CD4-positive, alpha-beta T cell treated with Interleukin-12 subunit alpha and Interleukin-12 subunit beta, for 1 hour (primary cell): ENCODE measurements around the gene AP1G2.
"Not testable (repeated sequence)": the region's sequence is repeated elsewhere in the genome, so short reads cannot be mapped to it uniquely, and the experiment has no call there.

Experiments
- DNase-seq: peaks from one replicate; pipeline ENCODE4 v3.0.0-alpha.2; 2020

Gene AP1G2

GRCh38 chr14:23537351-23538049, 30.1 kb downstream of the AP1G2 start:
- DNase-seq, result no peak

GRCh38 chr14:23536906-23537305, 30.7 kb downstream of the AP1G2 start:
- DNase-seq, result not testable (repeated sequence)

- no peak for DNase-seq
These were observed 31.1 kb downstream of the AP1G2 start for GRCh38 chr14:23536494-23536893.

DNA sequence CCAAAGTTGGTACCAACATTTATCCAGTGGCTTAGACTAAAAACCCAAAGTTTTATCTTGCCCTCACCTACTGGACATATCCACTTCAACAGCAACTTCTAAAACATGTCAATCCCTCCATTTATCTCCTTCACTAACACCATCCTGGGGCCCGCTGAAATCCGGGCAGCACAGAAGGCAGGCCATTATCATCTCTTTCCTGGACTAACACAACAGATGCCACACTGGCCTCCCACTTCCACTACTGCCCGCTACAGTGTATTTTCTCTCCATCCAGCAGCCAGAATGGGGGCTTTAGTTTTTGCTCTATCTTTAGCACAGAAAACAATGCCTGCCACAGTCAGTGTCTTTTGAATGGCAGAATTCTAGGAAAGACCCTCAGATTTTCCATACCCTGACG, 31.6 kb downstream of the AP1G2 start:
- DNase-seq, result no peak

- DNase-seq, result no peak
These were observed 33.7 kb downstream of the AP1G2 start for GRCh38 chr14:23533652-23534435.

DNA sequence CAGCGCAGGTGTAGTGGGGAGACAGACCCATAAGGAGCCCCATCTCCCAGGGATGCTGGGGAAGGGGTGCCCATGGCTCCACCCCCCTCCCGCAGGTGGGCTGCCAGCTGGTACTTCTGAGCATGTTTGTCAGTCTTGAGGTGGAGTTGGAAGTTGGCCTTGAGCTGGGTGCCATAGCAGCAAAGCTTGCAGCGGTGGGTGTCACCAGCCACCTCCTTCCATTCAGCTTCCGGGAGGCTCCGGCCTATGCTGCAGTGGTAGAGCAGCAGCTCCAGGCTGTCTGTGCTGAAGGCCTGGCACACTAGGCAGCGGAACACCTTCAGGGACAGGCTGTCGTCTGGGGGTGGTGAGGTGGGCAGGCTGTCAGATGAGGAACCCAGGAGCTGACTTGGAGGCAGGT, 34.9 kb downstream of the AP1G2 start:
- no peak for DNase-seq

GRCh38 chr14:23531391-23531790, 36.2 kb downstream of the AP1G2 start:
- DNase-seq, result no peak

DNA sequence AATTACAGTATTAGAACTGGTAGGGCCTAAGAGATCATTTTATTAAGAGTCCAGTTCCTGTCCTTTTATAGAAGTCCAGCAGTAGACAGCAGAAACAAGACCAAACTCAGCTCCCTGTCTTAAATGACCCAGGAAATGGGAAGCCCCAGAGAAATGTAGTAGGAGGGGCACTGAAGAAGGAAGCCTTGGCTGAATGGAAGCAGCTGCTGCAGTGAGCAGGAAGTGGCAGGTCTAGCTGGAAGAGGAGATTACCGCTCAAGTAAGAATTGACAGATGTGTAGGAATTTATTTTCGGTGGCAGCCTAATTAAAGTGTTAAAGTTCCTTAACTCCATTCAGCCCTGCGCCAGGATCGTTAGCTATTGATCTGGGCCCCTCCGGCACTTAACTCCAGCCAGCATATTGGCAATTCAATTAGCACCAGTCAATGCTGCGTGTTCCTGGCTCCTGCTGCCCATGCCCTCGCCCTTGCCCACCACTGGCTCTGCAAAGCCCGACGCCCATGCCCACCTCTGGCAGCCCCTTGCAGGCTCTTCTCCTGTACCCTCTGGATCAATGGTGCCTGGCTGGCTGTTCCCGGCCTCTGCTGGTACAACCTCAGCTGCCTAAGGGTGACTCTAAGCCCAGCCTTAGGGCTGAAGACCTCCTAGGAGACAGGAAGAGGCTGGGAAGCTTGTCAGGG, 37.1 kb downstream of the AP1G2 start:
- no peak for DNase-seq

DNA sequence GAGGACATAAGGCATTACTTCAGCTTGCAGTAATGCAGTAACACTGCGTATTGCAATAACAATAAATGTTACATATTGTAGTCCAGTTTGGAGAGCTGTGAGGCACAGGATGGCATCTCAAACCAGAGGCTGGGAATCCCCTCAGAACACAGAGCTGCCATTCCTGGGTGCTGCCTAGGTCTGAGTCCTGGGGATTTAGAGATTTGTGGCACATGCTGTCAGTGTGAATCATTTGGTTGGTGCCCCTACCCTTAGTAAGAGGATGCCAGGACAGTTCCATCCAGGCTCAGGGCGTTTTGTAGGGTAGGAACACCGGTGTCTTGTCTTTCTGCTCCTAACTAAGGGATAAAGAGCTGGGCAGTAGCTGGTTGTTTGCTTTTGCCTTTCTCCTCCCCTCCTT, 38.6 kb downstream of the AP1G2 start:
- DNase-seq, result no peak

- no peak for DNase-seq
These were observed 39.0 kb downstream of the AP1G2 start for GRCh38 chr14:23528555-23528954.

- no peak for DNase-seq
These were observed 42.0 kb downstream of the AP1G2 start for GRCh38 chr14:23525611-23526010.

DNA sequence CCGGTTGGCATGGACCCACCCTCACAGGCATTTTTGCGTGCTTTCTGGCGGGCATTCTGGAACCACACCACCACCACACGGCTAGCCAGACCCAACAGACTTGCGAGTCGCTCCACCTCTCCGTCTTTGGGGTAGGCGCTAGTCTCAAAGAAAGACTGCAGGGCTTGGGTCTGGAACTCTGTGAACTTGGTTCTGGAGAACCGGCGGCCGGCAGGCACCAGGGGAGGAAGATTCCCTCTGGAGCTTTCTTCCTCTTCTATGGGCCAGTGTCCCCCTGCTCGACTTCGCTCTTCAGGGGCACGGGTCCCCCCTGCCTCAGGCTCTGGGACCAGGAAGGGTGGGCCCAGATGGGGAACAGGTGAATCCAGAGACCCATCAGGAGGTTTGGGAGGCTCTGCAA, 42.6 kb downstream of the AP1G2 start:
- no peak for DNase-seq

DNA sequence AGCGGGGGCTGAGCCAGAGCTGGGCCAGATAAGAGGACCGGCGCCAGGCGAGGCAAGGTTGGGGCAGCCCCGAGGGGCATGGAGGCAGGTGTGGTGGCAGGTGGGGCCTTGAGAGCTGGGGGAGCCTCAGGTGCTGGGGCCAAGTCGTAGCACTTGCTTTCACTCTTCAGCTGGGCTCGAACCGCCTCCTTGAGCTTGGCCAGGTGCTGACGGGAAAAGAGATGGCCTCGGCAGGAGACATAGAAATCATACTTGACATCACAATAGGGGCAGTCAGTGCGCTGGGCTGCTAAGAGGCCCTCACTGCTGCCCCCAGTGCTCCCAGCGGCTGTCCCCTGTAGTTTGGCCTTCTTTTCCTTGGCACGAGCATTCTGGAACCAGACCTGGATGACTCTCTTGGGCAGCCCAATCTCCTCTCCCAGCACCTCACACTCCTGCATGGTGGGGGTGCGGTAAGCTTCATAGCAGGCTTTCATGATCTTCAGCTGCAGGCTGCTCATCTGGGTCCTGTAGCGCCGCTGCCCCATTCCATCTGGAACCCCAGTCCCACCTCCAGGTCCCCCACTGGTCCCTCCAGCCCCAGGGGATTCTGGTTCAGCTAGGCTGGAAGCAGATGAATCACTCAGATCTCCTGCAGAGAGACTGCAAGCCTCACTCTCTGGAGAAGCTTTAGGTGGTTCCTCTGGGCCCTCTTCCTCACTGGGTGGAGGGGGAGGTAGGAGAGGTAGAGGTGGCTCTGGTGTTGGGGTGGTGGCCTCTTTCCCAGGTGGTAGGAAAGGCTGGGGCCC, 44.2 kb downstream of the AP1G2 start:
- no peak for DNase-seq

GRCh38 chr14:23522643-23523198, 44.9 kb downstream of the AP1G2 start:
- DNase-seq, result no peak

GRCh38 chr14:23521785-23522640, 45.6 kb downstream of the AP1G2 start:
- DNase-seq, result no peak

DNA sequence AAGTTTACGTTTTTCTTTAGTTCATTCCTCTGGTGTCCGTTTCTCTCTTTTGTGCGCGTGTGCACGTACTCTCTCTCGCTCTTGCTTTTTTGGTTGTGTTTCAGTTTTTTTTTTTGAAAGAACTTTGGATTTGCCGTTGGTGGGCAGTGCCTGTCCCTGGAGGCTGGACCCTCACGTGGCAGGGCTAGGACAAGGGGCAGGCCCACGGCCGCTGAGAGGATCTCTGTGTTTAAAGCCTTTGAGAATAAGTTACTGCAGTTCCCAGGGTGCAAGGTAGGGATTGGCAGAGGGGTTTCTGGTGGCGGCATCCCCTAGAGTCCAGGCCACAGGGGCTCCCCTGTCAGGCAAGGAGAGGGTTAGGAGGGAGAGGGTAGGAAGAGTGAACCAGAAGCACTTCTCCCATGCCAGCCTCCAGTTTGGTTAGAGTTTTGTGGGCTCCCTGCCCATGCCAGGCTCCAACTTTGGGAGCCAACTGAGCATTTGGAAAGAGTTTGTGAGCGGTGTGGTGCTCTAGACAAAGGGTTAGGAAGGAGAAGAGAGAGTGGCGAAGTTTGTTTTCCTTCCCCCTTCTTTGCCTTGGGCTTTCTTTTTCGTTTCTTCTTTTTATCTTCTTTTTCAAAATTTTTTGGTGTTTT, 46.6 kb downstream of the AP1G2 start:
- DNase-seq, result no peak

GRCh38 chr14:23518709-23519108, 48.9 kb downstream of the AP1G2 start:
- no peak for DNase-seq

DNA sequence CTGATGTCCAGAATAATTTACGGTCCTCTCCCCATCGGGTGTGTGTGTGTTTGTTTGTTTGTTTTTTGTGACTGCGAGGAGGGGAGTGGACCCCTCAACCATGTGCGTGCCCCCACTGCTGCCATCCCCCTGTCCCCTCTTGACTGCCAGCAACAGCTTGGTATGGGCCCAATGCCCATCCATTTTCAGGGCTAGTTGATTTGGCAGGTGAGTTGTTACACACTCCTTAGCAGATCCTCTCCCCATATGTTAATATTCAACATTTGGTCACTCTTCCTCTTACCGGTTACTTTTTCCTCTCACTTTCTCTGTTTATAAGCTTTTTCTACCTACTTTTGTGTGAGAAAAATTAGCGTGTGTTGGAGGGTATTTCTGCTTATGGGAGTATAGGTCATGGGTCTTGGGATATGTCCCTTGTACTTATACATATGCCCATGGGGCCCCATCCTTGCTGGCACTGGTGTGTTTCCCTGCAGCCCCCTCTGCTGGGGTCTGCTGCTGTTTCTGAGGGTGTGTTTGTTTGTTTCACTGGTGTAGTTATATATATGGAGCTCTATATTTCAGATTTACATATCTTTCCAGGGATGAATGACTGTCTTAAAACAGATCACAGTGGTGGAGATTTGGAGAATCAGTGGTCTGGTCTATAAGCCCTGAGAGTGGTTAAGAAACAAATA, 49.8 kb downstream of the AP1G2 start:
- DNase-seq, result no peak

DNA sequence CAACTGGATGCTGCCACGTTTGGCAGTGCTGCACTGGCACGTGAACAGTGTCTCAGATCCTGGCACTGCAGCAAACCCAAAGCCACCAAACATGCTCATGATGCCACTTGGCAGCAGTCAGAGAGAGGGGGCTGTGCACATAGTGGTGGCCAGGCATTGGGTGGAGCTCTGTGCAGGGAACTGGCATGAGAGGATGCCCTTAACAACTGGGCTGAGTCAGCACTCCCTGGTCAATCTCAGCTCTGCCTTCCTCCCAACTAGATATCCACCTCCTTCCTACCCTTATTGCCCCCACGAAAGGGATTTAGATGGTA, 53.0 kb downstream of the AP1G2 start:
- no peak for DNase-seq

GRCh38 chr14:23513818-23514643, 53.6 kb downstream of the AP1G2 start:
- DNase-seq, result no peak
